Testis (tissue), 5 donors: ENCODE measurements around the gene ZNF420. TPM values are rescaled to one million over a fixed set of nuclear protein-coding genes. Genes with fewer than 3 reads are reported as not detected.
A peak's percentile ranks its signal among the peaks of the same experiment; 100 is the strongest.

Experiments
- DNase-seq: peaks from one replicate; pipeline ENCODE4 v3.0.0-alpha.2; 2019
- H3K27ac ChIP-seq, 2 donors: fragments of 200-600 bp; sonication (generic); one replicate each; pipeline ENCODE4 v1.5.1; 2019
- H3K27me3 ChIP-seq: fragments of 200-600 bp; sonication (generic); one replicate; pipeline ENCODE4 v1.5.1; 2019
- H3K36me3 ChIP-seq: fragments of 200-600 bp; sonication (generic); one replicate; pipeline ENCODE4 v1.5.1; 2017; ENCODE audit warnings: low read depth; ENCODE audit errors: missing control alignments
- H3K4me1 ChIP-seq: fragments of 200-600 bp; sonication (generic); one replicate; pipeline ENCODE4 v1.5.1; 2019
- H3K4me3 ChIP-seq, 2 donors: fragments of 200-600 bp; sonication (generic); one replicate each; pipeline ENCODE4 v1.5.1; 2017 to 2019
- H3K9me3 ChIP-seq: fragments of 200-600 bp; sonication (generic); one replicate; pipeline ENCODE4 v1.5.1; 2017
- CTCF ChIP-seq, 3 experiments: fragments of 450-650 bp in 2 of 3; fragments of 200-600 bp in 1 of 3; sonication (generic) in 1 of 3; IDR thresholded peaks; one replicate each; pipeline ENCODE4 v1.5.1; 2016 to 2019; ENCODE audit warnings: antibody characterized with exemption in 3 of 3, mild to moderate bottlenecking in 2 of 3, moderate library complexity in 1 of 3
- POLR2A ChIP-seq: fragments of 450-650 bp; IDR thresholded peaks from one replicate; pipeline ENCODE4 v1.6.1; 2017; ENCODE audit warnings: antibody characterized with exemption, mild to moderate bottlenecking, moderate library complexity
- WGBS, 2 donors: methylation state at CpG; one replicate each; pipeline ENCODE4 v1.1.5; 2018; 5-methylcytosine and 5-hydroxymethylcytosine counted together
- intact Hi-C: fragments of 100-400 bp; cut with DNase I; formaldehyde crosslinking; loops from one replicate; pipeline ENCODE4 v1.15.1; 2023; ENCODE audit warnings: low total_unique reads
- long read RNA-seq, 2 donors: transcript quantifications; one replicate each; lab custom pipeline, GENCODE V29; 2026
- polyA plus RNA-seq: library from polyadenylated mRNA; stranded (reverse); fragments of 350-450 nt; fragmentation: Illumina TruSeq; extraction: RNeasy Lipid Tissue Mini Kit (QIAGEN cat#74804); gene quantifications from one replicate; pipeline ENCODE4 v1.2.3, GENCODE V29; 2014; ENCODE audit warnings: low read depth, low replicate concordance; ENCODE audit not compliant: insufficient read depth
- total RNA-seq, 2 donors: library from RNA; depleted of rRNA; stranded (reverse); fragments of >200 nt; gene quantifications; one replicate each; pipeline ENCODE4 v1.2.3, GENCODE V29; 2016

The ZNF420 gene
- total RNA-seq (10 to 100 TPM; 17.7 to 17.8 TPM), polyA plus RNA-seq (17.6 TPM)
- long read RNA-seq, donor 1, transcript ZNF420-202 (5 exons, 3,535 nt) = major isoform, 13 of 14 reads
- long read RNA-seq, donor 1, partial matches to known transcripts = 0 of 14 reads
- long read RNA-seq, donor 1, other reads (novel, unspliced or antisense) = 0 of 14 reads
- long read RNA-seq, donor 2, partial matches to known transcripts = 0 of 4 reads
- long read RNA-seq, donor 2, other reads (novel, unspliced or antisense) = 0 of 4 reads

DNA sequence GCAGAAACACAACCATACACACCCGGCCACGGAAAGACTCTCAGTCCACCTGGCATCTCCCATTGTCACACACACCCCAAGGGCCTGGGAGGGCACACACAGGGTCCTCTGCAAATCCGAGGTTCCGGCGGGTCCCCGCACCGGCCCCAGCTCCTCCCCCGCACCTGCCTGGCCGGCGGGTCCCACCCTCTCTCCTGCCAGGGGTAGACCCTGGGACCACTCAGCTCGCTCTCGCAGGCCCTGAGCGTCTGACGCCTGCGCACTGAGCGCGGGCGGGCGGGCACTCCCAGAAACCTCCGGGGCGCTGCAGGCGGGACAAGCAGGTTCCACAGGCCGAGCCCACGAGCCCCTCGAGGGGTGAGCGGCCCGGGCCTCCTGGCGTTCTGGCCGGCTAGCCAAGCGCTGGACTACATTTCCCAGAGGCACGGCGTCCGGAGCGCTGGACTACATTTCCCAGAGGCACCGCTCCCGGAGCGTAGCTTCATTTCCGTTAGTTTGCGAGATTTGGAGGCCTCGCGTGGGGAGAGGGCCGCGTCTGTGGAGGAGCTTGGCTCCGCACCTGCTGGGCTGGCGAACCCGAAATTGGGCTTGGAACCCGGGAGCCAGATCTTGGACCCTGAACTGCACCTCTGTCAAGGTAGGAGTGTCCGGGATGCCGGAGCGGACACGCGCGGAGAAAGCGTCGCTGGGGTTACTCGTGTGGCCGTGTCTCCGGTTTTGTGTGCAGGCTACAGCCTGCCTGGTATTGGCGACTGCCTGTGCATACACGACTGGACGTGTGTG is at the start of gene ZNF420:
ZNF420 (plus strand) TSS at position 500 of the 783 bp plus-strand sequence. CDS start 10,686 bp downstream, outside the sequence.
- intact Hi-C loops = no loop called here
- TF ChIP-seq POLR2A (peak; percentile 31), CTCF (IDR thresholded peaks at IDR 0.05) (no peak)
- Histone ChIP-seq H3K9me3 (no peaks in the 10 kb centered on the region), H3K36me3 (no peaks in the 10 kb centered on the region), H3K27me3 (no peaks in the 10 kb centered on the region), H3K4me3 (peak within 1 kb of the TSS; percentile 73 to 80), H3K27ac (peak within 1 kb of the TSS; percentile 78 to 85), H3K4me1 (no peaks in the 10 kb centered on the region)
- WGBS, 2 donors = 0 to 1% methylated on average over 2 to 52 of the region's 61 CpGs
- DNase-seq = peak; percentile 97

DNA sequence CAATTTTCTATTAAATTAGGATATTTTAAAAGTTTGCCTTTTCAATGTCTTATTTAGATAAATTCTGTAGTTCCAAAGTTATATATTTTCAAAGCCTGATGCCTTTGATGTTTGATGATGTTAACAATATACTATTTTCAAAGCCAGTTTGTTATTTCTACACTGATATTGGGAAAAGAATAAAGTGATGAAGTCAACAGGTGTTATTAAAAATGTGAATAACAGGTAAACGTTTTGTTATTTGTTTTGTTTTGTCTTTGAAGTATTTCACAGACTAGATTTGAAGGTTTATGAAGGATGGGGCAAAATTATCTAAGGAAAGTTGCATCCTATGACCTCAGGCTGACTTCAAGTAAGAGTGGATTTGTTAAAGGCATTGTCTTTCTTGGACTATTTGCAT is 33.1 kb upstream of the ZNF420 start:
- Histone ChIP-seq H3K4me1 (no peaks in the 10 kb centered on the region), H3K4me3 (no peak overlapping the region), H3K9me3 (no peaks in the 10 kb centered on the region), H3K36me3 (no peaks in the 10 kb centered on the region), H3K27me3 (no peaks in the 10 kb centered on the region), H3K27ac (no peak overlapping the region)
- TF ChIP-seq POLR2A (no peak), CTCF (IDR thresholded peaks at IDR 0.05) (no peak)
- 44 to 45% methylated on average over 1 of the region's 1 CpG for WGBS, 2 donors
- intact Hi-C loops = no loop called here
- no peak for DNase-seq

DNA sequence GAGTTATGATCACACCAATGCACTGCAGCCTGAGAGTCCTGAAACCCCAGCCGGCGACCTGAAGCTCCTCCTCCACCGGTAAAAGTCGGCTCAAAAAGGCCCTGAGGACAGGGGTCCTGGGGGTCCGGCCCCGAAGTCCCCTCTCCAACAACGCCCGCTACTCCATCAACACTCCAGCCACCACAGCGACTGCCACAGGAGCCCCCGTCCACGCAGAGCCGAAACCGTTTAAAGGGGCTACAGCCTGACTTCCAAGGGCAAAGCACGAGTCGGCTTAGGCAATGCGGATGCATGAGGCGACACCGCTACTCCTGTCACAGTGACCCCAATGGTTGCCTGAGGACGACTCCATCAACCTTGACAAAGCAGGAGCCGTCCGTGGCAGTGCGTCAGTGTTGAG is 22.9 kb upstream of the ZNF420 start:
- H3K9me3 ChIP-seq = no peaks in the 10 kb centered on the region
- TF ChIP-seq CTCF (IDR thresholded peaks at IDR 0.05) (no peak), POLR2A (no peak)
- no peaks in the 10 kb centered on the region for H3K4me1 ChIP-seq
- H3K27me3 ChIP-seq = no peaks in the 10 kb centered on the region
- no peak for DNase-seq
- WGBS, 2 donors = 80 to 81% methylated on average over 16 to 22 of the region's 22 CpGs
- H3K36me3 ChIP-seq = no peaks in the 10 kb centered on the region
- intact Hi-C loops = no loop called here
- H3K4me3 ChIP-seq = peak overlapping the region in 1 of 2 donors; percentile 3
- H3K27ac ChIP-seq = no peak overlapping the region

- no peak overlapping the region for H3K27ac ChIP-seq
- no peaks in the 10 kb centered on the region for H3K36me3 ChIP-seq
- TF ChIP-seq CTCF (IDR thresholded peaks at IDR 0.05) (no peak), POLR2A (no peak)
- H3K4me1 ChIP-seq = no peaks in the 10 kb centered on the region
- no peaks in the 10 kb centered on the region for H3K27me3 ChIP-seq
- WGBS, 2 donors = 76% methylated on average over 24 of the region's 24 CpGs; no CpG with 5 or more reads in 1 of the 2 donors
- DNase-seq = peak; percentile 75
- H3K4me3 ChIP-seq = peak overlapping the region; percentile 2 to 29
- intact Hi-C loops = no loop called here
- no peaks in the 10 kb centered on the region for H3K9me3 ChIP-seq
Measured at GRCh38 chr19:37056776-37057175, 21.5 kb upstream of the ZNF420 start.
